B cell (primary cell): ENCODE data around the gene CDH20. TPM values are rescaled to one million over a fixed set of nuclear protein-coding genes. Genes with fewer than 3 reads are reported as not detected.

Experiments
- ATAC-seq: fragments of 200-7000 bp; cut with Tn5 transposase; one replicate; pipeline ENCODE4 v1.10.0; 2021; ENCODE audit warnings: low read depth, mild to moderate bottlenecking, moderate number of reproducible peaks, moderate library complexity
- CTCF ChIA-PET: fragments of 350-600 bp; sonication (Branson Sonifier 250); formaldehyde crosslinking; loops from one replicate; lab custom pipeline; 2021; ENCODE audit warnings: antibody characterized with exemption, inconsistent platforms; lab: Charles Lee
- POLR2A ChIA-PET: fragments of 350-600 bp; sonication (Branson Sonifier 250); formaldehyde crosslinking; loops from one replicate; lab custom pipeline; 2021; ENCODE audit warnings: antibody characterized with exemption; lab: Charles Lee
- DNase-seq: peaks from one replicate; pipeline ENCODE4 v3.0.0; 2013
- H2AFZ ChIP-seq: 2 replicates; pipeline ENCODE4 v1.6.1; 2012; ENCODE audit warnings: mild to moderate bottlenecking, low read depth, low read length; ENCODE audit not compliant: insufficient read depth, poor library complexity, severe bottlenecking
- H3K27ac ChIP-seq, 2 donors: 1 replicate in 1 of 2; 2 replicates in 1 of 2; pipeline ENCODE4 v1.5.1; 2012 to 2013; ENCODE audit warnings: low read length in 2 of 2, mild to moderate bottlenecking in 2 of 2, moderate library complexity in 1 of 2
- H3K27me3 ChIP-seq, 4 experiments: fragments of 200-600 bp in 1 of 4; sonication (generic) in 1 of 4; replicated peaks in 1 of 4; 1 replicate in 2 of 4; 2 replicates in 2 of 4; pipeline versions ENCODE4 v1.6.1 to v1.7.0; 2013 to 2016; ENCODE audit warnings: low read length in 3 of 4, mild to moderate bottlenecking in 2 of 4, mixed read lengths in 1 of 4, moderate library complexity in 1 of 4; ENCODE audit not compliant: insufficient read depth in 4 of 4, control insufficient read depth in 3 of 4; ENCODE audit errors: control extremely low read depth in 1 of 4
- H3K36me3 ChIP-seq, 2 experiments: replicated peaks in 1 of 2; 1 replicate in 1 of 2; 2 replicates in 1 of 2; pipeline versions ENCODE4 v1.6.1 to v1.7.1; 2013; ENCODE audit warnings: low read length in 1 of 2; ENCODE audit not compliant: insufficient read depth in 2 of 2, control insufficient read depth in 1 of 2; ENCODE audit errors: control extremely low read depth in 1 of 2, extremely low read depth in 1 of 2
- H3K4me1 ChIP-seq, 2 donors: fragments of 200-600 bp in 1 of 2; sonication (generic) in 1 of 2; 1 replicate in 1 of 2; 2 replicates in 1 of 2; pipeline versions ENCODE4 v1.5.1 to v1.6.1; 2013 to 2017; ENCODE audit warnings: low read length in 2 of 2; ENCODE audit not compliant: control insufficient read depth in 2 of 2, insufficient read depth in 2 of 2
- H3K4me2 ChIP-seq: replicated peaks from 2 replicates; pipeline ENCODE3; 2012; ENCODE audit warnings: mild to moderate bottlenecking, low read depth, low read length; ENCODE audit not compliant: poor library complexity, severe bottlenecking
- H3K4me3 ChIP-seq, 5 experiments: fragments of 200-600 bp in 1 of 5; sonication (generic) in 1 of 5; 1 replicate in 3 of 5; 2 replicates in 2 of 5; pipeline versions ENCODE4 v1.5.1 to v1.7.0; 2011 to 2016; ENCODE audit warnings: low read length in 4 of 5, mild to moderate bottlenecking in 4 of 5, low read depth in 2 of 5, control low read depth in 1 of 5, moderate library complexity in 1 of 5; ENCODE audit not compliant: insufficient read depth in 1 of 5; ENCODE audit errors: control extremely low read depth in 1 of 5, extremely low read depth in 1 of 5
- H3K79me2 ChIP-seq: fragments of 200-600 bp; sonication (generic); one replicate; pipeline ENCODE4 v1.6.0; 2016; ENCODE audit warnings: low read length; ENCODE audit not compliant: control insufficient read depth, insufficient read depth
- H3K9ac ChIP-seq: fragments of 200-600 bp; sonication (generic); 2 replicates; pipeline ENCODE4 v1.6.1; 2017; ENCODE audit warnings: mild to moderate bottlenecking, low read length, moderate library complexity
- H3K9me3 ChIP-seq, 3 donors: one replicate each; pipeline versions ENCODE4 v1.6.1 to v1.7.1; 2013; ENCODE audit warnings: low read length in 2 of 3; ENCODE audit not compliant: control insufficient read depth in 2 of 3, insufficient read depth in 1 of 3; ENCODE audit errors: control extremely low read depth in 1 of 3
- H4K20me1 ChIP-seq: 2 replicates; pipeline ENCODE4 v1.6.0; 2012; ENCODE audit warnings: mild to moderate bottlenecking, low read length; ENCODE audit not compliant: insufficient read depth, control insufficient read depth, poor library complexity, severe bottlenecking
- H3K27ac Mint-ChIP-seq: one replicate; pipeline ENCODE4 v1.8.0; 2021; ENCODE audit warnings: mixed read lengths
- H3K27me3 Mint-ChIP-seq: one replicate; pipeline ENCODE4 v1.8.0; 2021; ENCODE audit warnings: mixed read lengths
- H3K4me1 Mint-ChIP-seq: one replicate; pipeline ENCODE4 v1.8.0; 2021; ENCODE audit warnings: mixed read lengths
- H3K4me3 Mint-ChIP-seq: one replicate; pipeline ENCODE4 v1.8.0; 2021; ENCODE audit warnings: mixed read lengths
- H3K9me3 Mint-ChIP-seq: one replicate; pipeline ENCODE4 v1.8.0; 2022; ENCODE audit warnings: mixed read lengths; ENCODE audit not compliant: insufficient read depth
- CTCF ChIP-seq: fragments of 200-600 bp; IDR thresholded peaks from one replicate; pipeline ENCODE4 v1.8.0; 2022; ENCODE audit warnings: antibody characterized with exemption, mild to moderate bottlenecking
- EZH2 ChIP-seq: IDR thresholded peaks from 2 replicates; pipeline ENCODE4 v1.6.1; 2012; ENCODE audit warnings: borderline replicate concordance, low read depth, mild to moderate bottlenecking, moderate library complexity, low read length; ENCODE audit not compliant: insufficient read depth, poor library complexity, severe bottlenecking
- WGBS: methylation state at CpG from one replicate; pipeline ENCODE4 v1.1.5; 2013; ENCODE audit warnings: missing lambda C conversion rate; ENCODE audit not compliant: insufficient coverage; 5-methylcytosine and 5-hydroxymethylcytosine counted together
- intact Hi-C: fragments of 100-400 bp; cut with micrococcal nuclease; formaldehyde crosslinking; loops from one replicate; pipeline ENCODE4 v1.10.0; 2022
- polyA plus RNA-seq: library from polyadenylated mRNA; depleted of rRNA; stranded (reverse); fragments of >200 nt; gene quantifications from 2 replicates; pipeline ENCODE4 v1.2.3, GENCODE V29; 2012
- total RNA-seq, 2 donors: library from RNA; stranded (reverse); fragments of 120-200 nt in 1 of 2; gene quantifications; 1 replicate in 1 of 2; 2 replicates in 1 of 2; pipeline versions ENCODE4 v1.2.3 to v1.2.4, GENCODE V29; 2013 to 2022

The CDH20 gene
- total and polyA plus RNA-seq, 2 donors (not counting 1 experiment from before 2014, with no cell fraction given): 0.09 TPM; not detected in 1

GRCh38 chr18:61474918-61475317, 141.7 kb downstream of the CDH20 start:
- no peak for TF ChIP-seq EZH2
- Mint-ChIP-seq H3K4me1 (no peaks in the 10 kb centered on the region), H3K4me3 (no peak overlapping the region), H3K27me3 (peaks cover 6% of the 10 kb centered on the region), H3K9me3 (no peaks in the 10 kb centered on the region), H3K27ac (no peak overlapping the region)
- no peak overlapping the region for H3K9ac ChIP-seq
- H4K20me1 ChIP-seq: no peaks in the 10 kb centered on the region
- no peak overlapping the region for H3K4me2 ChIP-seq
- ChIA-PET CTCF (no interaction called here), POLR2A (no interaction called here)
- ATAC-seq (no peak), DNase-seq (no peak)
- H3K27me3 ChIP-seq: peaks cover 0 to 3% (median 1%) of the 10 kb centered on the region in 4 experiments
- H2AFZ ChIP-seq: no peak overlapping the region
- H3K36me3 ChIP-seq: no peaks in the 10 kb centered on the region
- peaks cover 0 to 2% (median 0%) of the 10 kb centered on the region in 3 donors for H3K9me3 ChIP-seq
- H3K4me1 ChIP-seq: no peaks in the 10 kb centered on the region
- 94% methylated on average over 2 of the region's 2 CpGs for WGBS
- intact Hi-C loops: no loop called here
- no peak overlapping the region for H3K27ac ChIP-seq
- no peaks in the 10 kb centered on the region for H3K79me2 ChIP-seq
- no peak overlapping the region for H3K4me3 ChIP-seq

- H4K20me1 ChIP-seq: no peaks in the 10 kb centered on the region
- H3K4me2 ChIP-seq: no peak overlapping the region
- ChIA-PET POLR2A (no interaction called here), CTCF (no interaction called here)
- Mint-ChIP-seq H3K27ac (no peak overlapping the region), H3K27me3 (peaks cover 6% of the 10 kb centered on the region), H3K4me1 (no peaks in the 10 kb centered on the region), H3K4me3 (no peak overlapping the region), H3K9me3 (no peaks in the 10 kb centered on the region)
- no peak for DNase-seq
- no peaks in the 10 kb centered on the region for H3K4me1 ChIP-seq
- H3K27ac ChIP-seq: no peak overlapping the region
- no peak for ATAC-seq
- intact Hi-C loops: no loop called here
- no peaks in the 10 kb centered on the region for H3K36me3 ChIP-seq
- H2AFZ ChIP-seq: no peak overlapping the region
- H3K27me3 ChIP-seq: peaks cover 0 to 3% (median 1%) of the 10 kb centered on the region in 4 experiments
- WGBS: 94% methylated on average over 5 of the region's 5 CpGs
- H3K4me3 ChIP-seq: no peak overlapping the region
- no peaks in the 10 kb centered on the region for H3K79me2 ChIP-seq
- H3K9me3 ChIP-seq: peaks cover 0 to 2% (median 0%) of the 10 kb centered on the region in 3 donors
- no peak overlapping the region for H3K9ac ChIP-seq
- TF ChIP-seq EZH2: no peak
- TF ChIP-seq CTCF: no peak
These were observed 142.7 kb downstream of the CDH20 start for GRCh38 chr18:61475931-61476330.
